GM10248 (cell line): ENCODE data around the gene PARP8.
A peak's percentile ranks its signal among the peaks of the same experiment; 100 is the strongest.
"Not testable (repeated sequence)": the region's sequence is repeated elsewhere in the genome, so short reads cannot be mapped to it uniquely, and the experiment has no call there.

ENCODE experiments used
- CTCF ChIA-PET: fragments of 300-600 bp; sonication (Branson Sonifier 250); formaldehyde crosslinking; extraction: SDS; loops from one replicate; lab custom pipeline; 2021; ENCODE audit warnings: antibody characterized with exemption; lab: Yijun Ruan, JAX
- POLR2A ChIA-PET: fragments of 350-650 bp; sonication (Branson Sonifier 250); formaldehyde crosslinking; extraction: SDS; loops from one replicate; lab custom pipeline; 2020; ENCODE audit warnings: antibody characterized with exemption; lab: Yijun Ruan, JAX
- DNase-seq: peaks from one replicate; pipeline ENCODE4 v3.0.0; 2012; ENCODE audit errors: extremely low spot score
- TF ChIP-seq, protein P1 (sequence below): IDR thresholded peaks from 2 replicates; pipeline ENCODE4 v1.5.1; 2012; ENCODE audit warnings: mild to moderate bottlenecking, low read depth; ENCODE audit errors: extremely low read depth, missing control alignments, control extremely low read depth

Gene PARP8

GRCh38 chr5:50666261-50667022, at the start of gene PARP8:
Gene PARP8 (plus strand): TSS chr5:50666637. CDS start chr5:50667096, 459 bp downstream.
- POLR2A ChIA-PET: no interaction called here
- DNase-seq: peak; percentile 62
- TF ChIP-seq, protein P1, sequence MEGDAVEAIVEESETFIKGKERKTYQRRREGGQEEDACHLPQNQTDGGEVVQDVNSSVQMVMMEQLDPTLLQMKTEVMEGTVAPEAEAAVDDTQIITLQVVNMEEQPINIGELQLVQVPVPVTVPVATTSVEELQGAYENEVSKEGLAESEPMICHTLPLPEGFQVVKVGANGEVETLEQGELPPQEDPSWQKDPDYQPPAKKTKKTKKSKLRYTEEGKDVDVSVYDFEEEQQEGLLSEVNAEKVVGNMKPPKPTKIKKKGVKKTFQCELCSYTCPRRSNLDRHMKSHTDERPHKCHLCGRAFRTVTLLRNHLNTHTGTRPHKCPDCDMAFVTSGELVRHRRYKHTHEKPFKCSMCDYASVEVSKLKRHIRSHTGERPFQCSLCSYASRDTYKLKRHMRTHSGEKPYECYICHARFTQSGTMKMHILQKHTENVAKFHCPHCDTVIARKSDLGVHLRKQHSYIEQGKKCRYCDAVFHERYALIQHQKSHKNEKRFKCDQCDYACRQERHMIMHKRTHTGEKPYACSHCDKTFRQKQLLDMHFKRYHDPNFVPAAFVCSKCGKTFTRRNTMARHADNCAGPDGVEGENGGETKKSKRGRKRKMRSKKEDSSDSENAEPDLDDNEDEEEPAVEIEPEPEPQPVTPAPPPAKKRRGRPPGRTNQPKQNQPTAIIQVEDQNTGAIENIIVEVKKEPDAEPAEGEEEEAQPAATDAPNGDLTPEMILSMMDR: no peak
- CTCF ChIA-PET: interaction anchor here (1.1 kb wide), 1 partner anchor 55 kb away, joined by 3 read pairs; no protein-coding TSS in a partner anchor

DNA sequence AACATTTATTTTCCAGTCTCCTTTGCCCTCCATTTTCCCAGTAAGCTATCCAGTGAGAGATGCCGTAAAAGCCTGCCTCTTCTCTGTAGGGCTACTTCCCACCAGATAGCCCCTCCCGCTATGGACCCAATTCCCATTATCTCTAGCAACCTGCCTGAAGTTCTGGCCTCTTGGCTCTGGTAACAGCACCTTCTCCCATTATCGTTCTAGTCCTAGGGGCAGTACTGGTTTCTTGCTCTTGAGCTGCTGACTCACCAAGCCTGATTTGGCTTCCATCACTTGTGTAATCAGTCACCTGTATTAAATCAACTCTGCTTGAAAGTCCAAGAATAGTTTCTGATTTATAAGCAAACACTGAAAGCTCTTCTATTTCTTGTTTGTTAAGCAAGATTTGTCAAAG, 42.8 kb upstream of the PARP8 start:
- TF ChIP-seq, protein P1: no peak
- ChIA-PET CTCF (no interaction called here), POLR2A (no interaction called here)
- no peak for DNase-seq

GRCh38 chr5:50634866-50635265, 31.6 kb upstream of the PARP8 start:
- POLR2A ChIA-PET, DNase-seq, CTCF ChIA-PET: not testable (repeated sequence)

GRCh38 chr5:50637576-50637975, 28.9 kb upstream of the PARP8 start:
- CTCF ChIA-PET, POLR2A ChIA-PET, DNase-seq: not testable (repeated sequence)

DNA sequence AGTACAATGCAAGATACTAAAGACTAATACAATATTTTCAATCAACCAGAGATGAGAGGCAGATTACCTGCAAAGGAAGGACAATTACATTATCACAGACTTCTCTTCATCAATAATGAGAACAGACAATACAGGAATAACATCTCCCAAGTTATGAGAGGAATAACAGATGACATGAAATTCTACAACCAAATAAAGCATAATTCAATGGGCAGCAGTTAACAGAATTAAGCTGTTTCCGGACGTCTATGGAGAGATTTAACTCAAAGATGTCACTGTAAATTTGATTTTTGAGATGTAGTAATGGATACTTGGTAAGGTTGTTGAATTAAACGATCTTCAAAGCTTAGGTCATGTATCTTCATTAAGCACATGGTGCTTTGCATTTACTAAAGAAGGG, 19.8 kb upstream of the PARP8 start:
- TF ChIP-seq, protein P1: no peak
- ChIA-PET CTCF (no interaction called here), POLR2A (no interaction called here)
- DNase-seq: no peak

- TF ChIP-seq, protein P1: no peak
- CTCF ChIA-PET: no interaction called here
These were observed 18.7 kb upstream of the PARP8 start for GRCh38 chr5:50647726-50648125.

GRCh38 chr5:50653946-50654345, 12.5 kb upstream of the PARP8 start:
- DNase-seq: peak; percentile 25
- TF ChIP-seq, protein P1: no peak

More at GRCh38 chr5:50647726-50648125, 18.7 kb upstream of the PARP8 start:
- no peak for DNase-seq
- POLR2A ChIA-PET: no interaction called here

More at GRCh38 chr5:50653946-50654345, 12.5 kb upstream of the PARP8 start:
- POLR2A ChIA-PET: no interaction called here
- CTCF ChIA-PET: no interaction called here
